ENCODE measurements around the gene DNAJB8.

The DNAJB8 gene

GRCh38 chr3:128442949-128443348, 23.7 kb downstream of the DNAJB8 start:
- no peak for DNase-seq

GRCh38 chr3:128442070-128442469, 24.6 kb downstream of the DNAJB8 start:
- DNase-seq = no peak

- DNase-seq = no peak
These were observed 27.5 kb downstream of the DNAJB8 start for GRCh38 chr3:128439226-128439625.

GRCh38 chr3:128438488-128439072, 28.1 kb downstream of the DNAJB8 start:
- DNase-seq = no peak

GRCh38 chr3:128436214-128436613, 30.5 kb downstream of the DNAJB8 start:
- DNase-seq = no peak

- DNase-seq = no peak
These were observed 31.1 kb downstream of the DNAJB8 start for GRCh38 chr3:128435561-128435960.

- DNase-seq = no peak
These were observed 31.6 kb downstream of the DNAJB8 start for GRCh38 chr3:128435058-128435457.

GRCh38 chr3:128434524-128434923, 32.2 kb downstream of the DNAJB8 start:
- no peak for DNase-seq

GRCh38 chr3:128433837-128434165, 32.9 kb downstream of the DNAJB8 start:
- no peak for DNase-seq

GRCh38 chr3:128432971-128433836, 33.5 kb downstream of the DNAJB8 start:
- DNase-seq = no peak

GRCh38 chr3:128432301-128432970, 34.3 kb downstream of the DNAJB8 start:
- DNase-seq = no peak

- DNase-seq = no peak
These were observed 34.8 kb downstream of the DNAJB8 start for GRCh38 chr3:128431803-128432300.

- no peak for DNase-seq
These were observed 36.0 kb downstream of the DNAJB8 start for GRCh38 chr3:128430731-128431130.

GRCh38 chr3:128430301-128430700, 36.4 kb downstream of the DNAJB8 start:
- no peak for DNase-seq

GRCh38 chr3:128429751-128430150, 36.9 kb downstream of the DNAJB8 start:
- DNase-seq = no peak

GRCh38 chr3:128429275-128429674, 37.4 kb downstream of the DNAJB8 start:
- DNase-seq = no peak

- DNase-seq = no peak
These were observed 38.5 kb downstream of the DNAJB8 start for GRCh38 chr3:128427872-128428822.

- DNase-seq = no peak
These were observed 39.4 kb downstream of the DNAJB8 start for GRCh38 chr3:128427175-128427857.

- DNase-seq = peak; percentile 25
These were observed 40.4 kb downstream of the DNAJB8 start for GRCh38 chr3:128426128-128426921.

GRCh38 chr3:128425846-128426127, 40.9 kb downstream of the DNAJB8 start:
- DNase-seq = no peak

- DNase-seq = no peak
These were observed 41.4 kb downstream of the DNAJB8 start for GRCh38 chr3:128425142-128425845.

Measured in activated gamma-delta T cell (primary cell).